HepG2 (cell line): Measurements from ENCODE around the gene BEST3. TPM values are rescaled to one million over a fixed set of nuclear protein-coding genes. Genes with fewer than 3 reads are reported as not detected.

Source experiments
- HNRNPLL ChIP-seq: fragments of 200-400 bp; formaldehyde crosslinking; IDR thresholded peaks from 2 replicates; pipeline ENCODE4 v1.6.1; 2017; ENCODE audit warnings: mild to moderate bottlenecking, low read depth, low read length; ENCODE audit not compliant: poor library complexity, severe bottlenecking
- KDM2A ChIP-seq: sonication (generic); formaldehyde crosslinking; IDR thresholded peaks from 2 replicates; pipeline ENCODE4 v1.4.0; 2020; ENCODE audit warnings: low read depth, missing genetic modification reagents, borderline replicate concordance
- NR3C1 ChIP-seq: sonication (generic); formaldehyde crosslinking; IDR thresholded peaks from 2 replicates; pipeline ENCODE4 v1.4.0; 2020; ENCODE audit warnings: missing genetic modification reagents
- RAD21 ChIP-seq: fragments of 450-650 bp; formaldehyde crosslinking; IDR thresholded peaks from 2 replicates; pipeline ENCODE4 v1.5.0; 2020; ENCODE audit warnings: mild to moderate bottlenecking
- RFX1 ChIP-seq: fragments of 450-650 bp; IDR thresholded peaks from 2 replicates; pipeline ENCODE4 v1.6.1; 2017
- SMC3 ChIP-seq: IDR thresholded peaks from 2 replicates; pipeline ENCODE4 v1.6.1; 2011; ENCODE audit warnings: low read length, improper control_type of control experiment
- STAG1 ChIP-seq: sonication (generic); formaldehyde crosslinking; IDR thresholded peaks from 2 replicates; pipeline ENCODE4 v1.4.0; 2020; ENCODE audit warnings: missing genetic modification reagents
- XRCC5 ChIP-seq: fragments of 200-400 bp; formaldehyde crosslinking; optimal IDR thresholded peaks from 2 replicates; pipeline ENCODE3; 2017; ENCODE audit warnings: mild to moderate bottlenecking, low read length
- YY1 ChIP-seq: IDR thresholded peaks from 2 replicates; pipeline ENCODE4 v1.6.1; 2011; ENCODE audit warnings: low read length, low read depth, moderate library complexity, mild to moderate bottlenecking; ENCODE audit not compliant: insufficient read depth, insufficient replicate concordance
- ZFX ChIP-seq: sonication (generic); formaldehyde crosslinking; IDR thresholded peaks from 2 replicates; pipeline ENCODE4 v1.4.0; 2020; ENCODE audit warnings: mild to moderate bottlenecking, low read depth, missing genetic modification reagents, moderate library complexity
- ZFY ChIP-seq: sonication (generic); formaldehyde crosslinking; IDR thresholded peaks from 2 replicates; pipeline ENCODE4 v1.4.0; 2020; ENCODE audit warnings: missing genetic modification reagents
- polyA plus RNA-seq, 8 experiments: library from polyadenylated mRNA; depleted of rRNA in 3 of 8; stranded (reverse) in 7 of 8; unstranded in 1 of 8; fragments of >200 nt; fragmentation: Illumina TruSeq in 4 of 8; extraction: Trizol in 4 of 8; gene quantifications; 2 replicates each; pipeline versions ENCODE4 v1.2.1 to v1.2.3, GENCODE V29; 2011 to 2016; ENCODE audit warnings: low read depth in 4 of 8, missing spikeins in 1 of 8, mixed read lengths in 1 of 8; ENCODE audit not compliant: insufficient read depth in 1 of 8
- total RNA-seq, 5 experiments: library from RNA; depleted of rRNA; stranded (reverse); fragments of >200 nt; fragmentation: Illumina TruSeq; extraction: Trizol; gene quantifications; 2 replicates each; pipeline ENCODE4 v1.2.3, GENCODE V29; 2016; ENCODE audit warnings: low read depth in 1 of 5
- TF ChIP-seq, protein P1 (sequence below): sonication (generic); formaldehyde crosslinking; IDR thresholded peaks from 2 replicates; pipeline ENCODE4 v1.4.0; 2020; ENCODE audit warnings: missing genetic modification reagents
- TF ChIP-seq, protein P2 (sequence below), 2 experiments: sonication (generic) in 1 of 2; formaldehyde crosslinking in 1 of 2; IDR thresholded peaks; 2 replicates each; pipeline versions ENCODE4 v1.4.0 to v1.6.1; 2018 to 2020; ENCODE audit warnings: missing genetic modification reagents in 2 of 2, borderline replicate concordance in 1 of 2, low read depth in 1 of 2, mild to moderate bottlenecking in 1 of 2, missing biosample characterization in 1 of 2

BEST3 gene
- total and polyA plus RNA-seq, 2 of the 13 experiments (the other 11 are each of a cell fraction or from before 2014, with no cell fraction given) = not detected

DNA sequence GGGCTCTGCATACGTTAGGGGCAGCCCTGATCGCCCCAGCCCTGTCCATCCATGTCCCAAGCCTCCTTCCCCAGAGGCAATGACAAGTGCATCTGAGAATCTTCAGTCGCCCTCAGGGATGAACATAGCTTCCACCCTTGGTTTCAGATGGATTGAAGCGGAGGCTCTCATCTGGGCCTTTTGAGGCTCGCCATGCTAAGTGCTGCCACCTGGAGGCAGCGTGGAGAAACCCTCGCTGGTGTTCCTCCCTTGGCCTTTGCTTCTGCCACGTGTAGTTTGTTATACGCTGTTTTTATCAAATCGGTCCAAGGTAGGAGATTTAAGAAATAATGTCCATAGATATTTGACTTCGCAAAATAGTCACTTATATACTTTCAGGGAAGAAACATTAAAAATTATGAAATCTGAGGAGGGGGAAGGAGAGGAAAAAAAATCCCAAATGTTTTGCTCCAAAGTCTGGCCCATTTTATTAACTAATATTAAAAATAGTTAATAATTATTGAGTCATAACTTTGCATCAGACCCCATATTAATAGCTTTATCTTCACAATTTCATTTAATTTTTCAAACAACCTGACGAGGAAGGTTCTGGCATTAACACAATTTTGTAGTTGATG is 59.6 kb downstream of the BEST3 start (continued):
- TF ChIP-seq SMC3 (peak; percentile 72), STAG1 (CRISPR knock-in tag) (peak; percentile 74), KDM2A (0 out of 2 replicates have a peak, but pooled peaks have one; percentile 39), ZFY (CRISPR knock-in tag) (peak; percentile 33; the same call in 1 of the 2 replicates), XRCC5 (peak; percentile 74), YY1 (peak; percentile 27), NR3C1 (no peak), ZFX (0 out of 2 replicates have a peak, but pooled peaks have one; percentile 35), RFX1 (no peak), HNRNPLL (no peak), RAD21 (peak; percentile 30; the same call in 1 of the 2 replicates)
- TF ChIP-seq, protein P1, sequence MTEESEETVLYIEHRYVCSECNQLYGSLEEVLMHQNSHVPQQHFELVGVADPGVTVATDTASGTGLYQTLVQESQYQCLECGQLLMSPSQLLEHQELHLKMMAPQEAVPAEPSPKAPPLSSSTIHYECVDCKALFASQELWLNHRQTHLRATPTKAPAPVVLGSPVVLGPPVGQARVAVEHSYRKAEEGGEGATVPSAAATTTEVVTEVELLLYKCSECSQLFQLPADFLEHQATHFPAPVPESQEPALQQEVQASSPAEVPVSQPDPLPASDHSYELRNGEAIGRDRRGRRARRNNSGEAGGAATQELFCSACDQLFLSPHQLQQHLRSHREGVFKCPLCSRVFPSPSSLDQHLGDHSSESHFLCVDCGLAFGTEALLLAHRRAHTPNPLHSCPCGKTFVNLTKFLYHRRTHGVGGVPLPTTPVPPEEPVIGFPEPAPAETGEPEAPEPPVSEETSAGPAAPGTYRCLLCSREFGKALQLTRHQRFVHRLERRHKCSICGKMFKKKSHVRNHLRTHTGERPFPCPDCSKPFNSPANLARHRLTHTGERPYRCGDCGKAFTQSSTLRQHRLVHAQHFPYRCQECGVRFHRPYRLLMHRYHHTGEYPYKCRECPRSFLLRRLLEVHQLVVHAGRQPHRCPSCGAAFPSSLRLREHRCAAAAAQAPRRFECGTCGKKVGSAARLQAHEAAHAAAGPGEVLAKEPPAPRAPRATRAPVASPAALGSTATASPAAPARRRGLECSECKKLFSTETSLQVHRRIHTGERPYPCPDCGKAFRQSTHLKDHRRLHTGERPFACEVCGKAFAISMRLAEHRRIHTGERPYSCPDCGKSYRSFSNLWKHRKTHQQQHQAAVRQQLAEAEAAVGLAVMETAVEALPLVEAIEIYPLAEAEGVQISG = 0 out of 2 replicates have a peak, but pooled peaks have one; percentile 24
- TF ChIP-seq, protein P2, sequence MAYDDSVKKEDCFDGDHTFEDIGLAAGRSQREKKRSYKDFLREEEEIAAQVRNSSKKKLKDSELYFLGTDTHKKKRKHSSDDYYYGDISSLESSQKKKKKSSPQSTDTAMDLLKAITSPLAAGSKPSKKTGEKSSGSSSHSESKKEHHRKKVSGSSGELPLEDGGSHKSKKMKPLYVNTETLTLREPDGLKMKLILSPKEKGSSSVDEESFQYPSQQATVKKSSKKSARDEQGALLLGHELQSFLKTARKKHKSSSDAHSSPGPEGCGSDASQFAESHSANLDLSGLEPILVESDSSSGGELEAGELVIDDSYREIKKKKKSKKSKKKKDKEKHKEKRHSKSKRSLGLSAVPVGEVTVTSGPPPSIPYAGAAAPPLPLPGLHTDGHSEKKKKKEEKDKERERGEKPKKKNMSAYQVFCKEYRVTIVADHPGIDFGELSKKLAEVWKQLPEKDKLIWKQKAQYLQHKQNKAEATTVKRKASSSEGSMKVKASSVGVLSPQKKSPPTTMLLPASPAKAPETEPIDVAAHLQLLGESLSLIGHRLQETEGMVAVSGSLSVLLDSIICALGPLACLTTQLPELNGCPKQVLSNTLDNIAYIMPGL (CRISPR knock-in tag; IDR thresholded peaks at IDR 0.05; ENCODE audit: borderline replicate concordance in 1 of 2, low read depth in 1 of 2) = peak; percentile 26 to 29; a peak in 1 of 4 replicates
